ENCODE data around the gene GABBR2.
A peak's percentile ranks its signal among the peaks of the same experiment; 100 is the strongest.
"Not testable (repeated sequence)": the region's sequence is repeated elsewhere in the genome, so short reads cannot be mapped to it uniquely, and the experiment has no call there.

Gene GABBR2

DNA sequence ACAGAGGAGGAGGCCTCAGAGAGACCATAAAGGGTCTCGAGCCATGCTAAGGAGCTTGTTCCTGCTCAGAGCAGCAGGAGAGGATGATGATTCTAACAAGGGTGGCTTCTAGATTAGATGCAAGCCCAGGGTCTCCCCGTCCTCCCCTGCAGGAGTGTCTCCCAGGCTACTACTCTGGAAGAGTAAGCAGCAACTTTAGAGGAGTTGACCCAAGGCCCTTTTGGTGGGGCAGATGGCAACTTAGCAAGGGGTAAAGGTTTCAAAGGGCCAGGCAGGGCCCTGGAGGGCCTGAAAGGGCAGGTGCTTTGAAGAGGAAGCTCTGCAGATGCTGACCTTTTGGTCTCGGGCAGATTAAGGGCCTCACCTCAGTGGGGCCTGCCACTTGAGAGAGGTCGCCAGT is 174.9 kb downstream of the GABBR2 start:
- DNase-seq = no peak

DNA sequence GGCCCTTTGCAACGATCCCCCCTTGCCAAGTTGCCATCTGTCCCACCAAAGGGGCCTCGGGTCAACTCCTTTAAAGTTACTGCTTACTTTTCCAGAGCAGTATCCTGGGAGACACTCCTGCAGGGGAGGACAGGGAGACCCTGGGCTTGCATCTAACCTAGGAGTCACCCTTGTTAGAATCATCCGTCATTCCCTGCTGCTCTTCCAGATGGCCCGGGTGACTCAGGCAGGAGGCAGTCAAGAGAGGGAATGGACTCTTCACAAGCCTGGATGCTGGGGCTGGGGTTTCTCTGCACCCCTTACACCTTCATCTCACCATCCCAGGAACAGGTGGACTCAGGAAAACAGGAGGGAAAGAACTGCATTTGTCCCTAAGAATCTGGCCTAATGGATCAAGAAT is 175.6 kb downstream of the GABBR2 start:
- peak in 1 of 2 experiments; percentile 63 for DNase-seq

DNA sequence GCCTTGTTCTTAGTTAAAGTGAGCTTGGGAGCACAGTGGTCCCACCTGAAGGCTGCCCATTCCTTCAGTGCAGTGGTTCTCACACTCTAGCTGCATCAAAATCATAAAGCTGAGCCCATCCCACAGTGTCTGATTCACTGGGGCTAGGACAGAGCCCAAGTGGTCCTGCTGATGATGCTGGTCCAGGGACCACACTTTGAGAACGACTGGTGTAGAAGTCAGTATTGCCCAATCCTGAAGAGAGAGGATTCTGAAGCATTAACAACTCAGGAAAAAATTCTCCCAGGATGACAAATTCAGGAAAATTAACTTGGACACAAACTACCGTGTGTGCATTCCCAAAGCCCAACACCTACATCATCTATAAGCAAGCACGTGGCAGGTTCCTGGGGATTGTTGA is 176.2 kb downstream of the GABBR2 start:
- DNase-seq = no peak

DNA sequence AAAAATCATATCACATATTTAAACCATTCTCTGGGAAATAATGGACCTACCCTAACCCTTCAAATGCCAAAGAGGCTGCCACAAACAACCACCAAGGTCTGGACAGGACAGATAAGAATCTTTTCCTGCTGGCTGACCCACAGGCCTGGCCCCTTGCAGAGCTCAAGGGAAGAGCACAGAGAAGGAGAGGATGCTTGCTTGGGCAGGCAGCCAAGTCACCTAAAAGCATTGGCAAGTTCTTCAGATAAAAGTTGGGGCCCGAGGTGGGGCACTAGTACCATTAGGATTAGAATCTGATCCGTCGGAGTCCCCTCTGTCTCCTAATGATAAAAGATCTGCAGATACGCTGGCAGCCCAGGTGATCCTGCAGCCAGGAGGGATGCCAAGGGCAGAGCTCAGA is 176.6 kb downstream of the GABBR2 start:
- no peak for DNase-seq

DNA sequence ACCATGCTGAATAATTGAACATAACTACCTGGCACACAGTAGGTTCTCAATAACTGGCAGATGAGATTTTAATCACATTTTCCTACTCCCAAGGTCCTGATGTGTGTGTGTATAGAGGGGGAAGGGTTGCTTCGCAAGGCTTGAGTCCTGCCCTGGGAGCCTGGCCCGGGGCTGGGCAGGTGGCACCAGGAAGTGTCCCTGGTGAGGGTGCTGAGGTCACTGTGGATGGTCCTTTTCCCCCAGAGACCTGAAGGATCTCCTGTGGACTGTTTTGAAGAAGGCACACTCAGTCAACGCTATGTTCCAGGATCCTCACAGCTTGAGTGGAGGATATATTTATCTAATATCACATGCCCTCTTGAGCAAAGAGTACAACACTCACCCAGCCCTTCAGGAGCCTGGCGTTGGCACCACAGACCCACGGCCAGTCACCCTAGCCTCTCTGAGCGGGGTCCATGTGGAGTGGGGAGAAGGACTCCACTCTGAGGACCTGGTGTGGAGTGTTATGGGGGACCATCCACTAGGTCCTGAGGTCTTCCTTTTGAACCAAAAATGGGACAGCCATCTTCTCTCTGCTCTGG is 177.8 kb downstream of the GABBR2 start:
- no peak for DNase-seq

DNA sequence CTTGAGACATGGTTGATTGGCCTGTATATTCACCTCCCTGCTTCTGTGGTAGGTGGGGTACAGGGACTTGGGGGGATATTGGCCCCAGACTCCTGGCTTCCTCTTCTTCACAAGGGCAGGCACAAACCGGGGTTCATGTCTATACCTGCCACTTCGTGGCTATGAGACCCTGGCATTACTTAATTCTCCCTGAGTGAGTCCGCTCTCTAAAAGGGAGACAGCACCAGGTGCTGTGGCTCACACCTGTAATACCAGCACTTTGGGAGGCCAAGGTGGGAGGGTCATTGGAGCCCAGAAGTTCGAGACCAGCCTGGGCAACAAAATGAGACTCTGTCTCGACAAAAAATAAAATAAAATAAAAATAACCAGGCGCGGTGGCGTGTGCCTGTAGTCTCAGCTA is 178.5 kb downstream of the GABBR2 start:
- no peak for DNase-seq

DNA sequence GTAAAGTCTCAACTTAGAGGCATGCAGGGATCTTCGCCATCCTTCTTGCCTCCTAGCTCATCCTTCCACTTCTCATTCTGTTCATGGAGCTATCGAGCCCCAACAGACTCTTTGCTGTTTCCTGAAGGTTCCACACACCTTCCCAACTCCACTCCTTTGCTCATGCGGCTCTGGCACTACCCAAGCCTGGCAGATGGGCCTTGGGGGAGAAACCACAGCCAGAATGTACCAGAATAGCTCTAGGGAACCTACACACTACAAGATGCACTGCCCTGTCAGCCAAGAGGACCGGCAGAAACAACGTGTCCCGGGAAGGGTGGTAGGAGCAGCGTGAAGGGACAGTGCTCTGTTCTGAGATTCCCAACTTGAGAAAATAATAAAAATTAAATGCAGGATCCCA is 178.9 kb downstream of the GABBR2 start:
- no peak for DNase-seq

DNA sequence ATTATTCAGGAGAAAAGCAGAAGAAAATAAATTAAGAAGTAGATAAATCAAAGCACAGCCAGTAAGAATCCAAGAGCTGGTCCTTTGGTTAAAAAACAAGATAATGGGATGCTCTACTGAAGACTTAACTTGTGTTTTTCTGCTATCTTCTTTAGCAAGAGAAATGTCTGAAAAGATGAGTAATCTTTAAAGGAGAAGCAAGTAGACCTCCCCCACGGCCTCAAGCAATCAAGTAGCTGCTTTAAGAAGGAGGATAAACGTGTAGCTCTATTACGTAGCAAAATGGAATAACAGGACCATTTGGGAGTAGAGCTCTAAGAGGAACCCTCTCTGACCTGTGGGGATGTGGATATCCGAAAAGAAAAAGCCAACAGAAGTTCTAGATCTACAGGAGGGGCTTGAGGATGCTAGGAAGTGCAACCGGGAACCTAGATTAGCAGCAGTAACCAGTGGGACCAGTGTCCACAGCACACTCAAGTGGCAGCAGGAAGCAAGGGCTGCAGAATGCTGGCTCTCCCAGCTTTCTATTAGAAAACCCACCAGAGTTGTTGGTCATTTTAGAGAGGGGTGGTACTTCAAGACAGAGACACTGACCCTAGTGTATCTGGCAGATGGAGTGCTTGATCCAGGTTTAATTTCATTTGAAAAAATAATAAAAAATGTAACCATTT is 185.4 kb downstream of the GABBR2 start:
- DNase-seq = no peak

DNA sequence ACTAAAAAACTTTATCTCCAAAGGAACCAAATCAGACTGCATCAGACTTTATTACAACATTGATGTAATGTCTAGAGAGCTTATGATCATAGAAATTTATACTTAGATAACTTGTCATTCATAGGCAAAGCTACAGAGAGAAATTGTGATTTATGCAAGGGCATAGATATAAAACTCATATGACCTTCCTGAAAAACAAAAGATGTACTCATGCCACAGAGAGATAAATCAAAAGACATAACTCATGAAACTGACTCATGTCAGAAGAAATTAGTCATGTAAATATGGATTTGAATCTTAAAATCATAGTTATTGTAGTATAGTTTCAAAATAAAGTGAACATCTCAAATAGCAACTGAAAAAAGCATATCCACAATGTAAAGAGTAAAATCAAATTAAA is 186.2 kb downstream of the GABBR2 start:
- no peak for DNase-seq

DNA sequence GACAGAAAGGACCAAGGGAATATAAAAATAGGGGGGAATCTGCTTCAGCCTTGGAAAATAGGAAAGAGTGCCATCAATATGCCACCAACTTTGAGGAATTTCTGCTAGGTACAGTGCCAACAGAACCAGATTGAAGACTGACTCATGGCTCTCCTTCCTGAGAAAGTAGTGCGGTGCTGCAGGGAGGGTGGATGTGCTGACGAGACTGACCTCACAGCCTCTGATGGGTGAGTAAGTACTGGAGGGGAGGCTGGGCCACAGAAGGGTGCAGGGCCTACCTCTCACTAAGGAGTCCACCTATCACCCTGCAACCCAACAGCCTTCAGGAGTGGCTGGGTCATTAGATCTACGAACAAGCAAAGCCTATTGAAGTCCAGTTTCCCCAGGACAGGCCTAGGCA is 187.6 kb downstream of the GABBR2 start:
- peak; percentile 19 to 59 for DNase-seq

DNA sequence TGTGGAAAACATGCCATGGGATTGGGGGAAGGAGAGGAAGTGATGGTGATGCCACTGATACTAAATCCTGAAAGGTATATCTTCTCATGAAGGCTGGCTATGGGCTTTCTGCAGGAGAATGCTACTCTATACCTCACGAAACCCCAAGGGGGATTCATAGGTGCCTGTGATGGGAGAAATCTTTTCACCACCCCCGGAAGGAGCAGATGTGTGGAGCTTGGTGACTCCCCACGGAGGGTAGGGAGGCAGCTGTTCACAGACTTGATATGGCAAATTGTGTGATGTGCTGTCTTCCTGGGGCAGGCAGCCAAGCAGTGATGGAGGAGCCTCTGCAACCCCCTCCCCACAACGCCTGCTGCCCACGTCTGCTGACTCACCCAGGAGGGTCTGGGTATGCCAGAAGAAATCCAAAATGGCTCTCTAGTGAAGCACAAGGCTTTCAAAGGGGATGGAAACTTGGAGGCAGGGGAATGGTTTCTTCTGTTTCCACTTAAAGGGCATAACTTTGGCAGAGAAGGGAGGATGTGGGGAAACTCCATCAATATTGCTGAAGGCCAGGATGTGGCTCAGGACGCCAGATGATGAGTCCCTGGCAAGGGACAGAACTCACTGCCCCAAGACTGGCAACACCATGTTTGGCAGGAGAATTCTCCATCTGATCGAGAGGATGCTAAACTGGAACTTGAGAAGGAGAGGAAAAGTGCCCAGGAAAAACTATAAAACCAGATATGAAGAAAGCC is 188.3 kb downstream of the GABBR2 start:
- peak; percentile 26 to 77 for DNase-seq

DNA sequence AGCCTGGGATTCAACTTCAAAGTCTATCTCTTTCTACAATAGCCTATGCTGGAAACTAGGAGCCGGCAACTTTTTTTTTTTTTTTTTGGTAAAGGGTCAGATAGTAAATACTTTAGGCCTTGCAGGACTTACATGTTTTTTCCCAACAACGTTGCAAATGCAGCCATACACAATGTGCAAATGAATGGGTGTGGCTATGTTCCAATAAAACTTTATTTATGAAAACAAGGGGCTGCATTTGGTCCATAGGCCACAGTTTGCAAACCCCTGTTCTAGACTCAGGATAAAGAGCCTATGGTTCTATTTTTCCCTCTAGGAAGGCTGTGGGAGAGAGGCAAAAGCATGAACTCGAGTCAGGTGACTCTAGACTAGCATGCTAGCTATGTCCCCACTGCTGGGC is 189.1 kb downstream of the GABBR2 start:
- no peak for DNase-seq

DNA sequence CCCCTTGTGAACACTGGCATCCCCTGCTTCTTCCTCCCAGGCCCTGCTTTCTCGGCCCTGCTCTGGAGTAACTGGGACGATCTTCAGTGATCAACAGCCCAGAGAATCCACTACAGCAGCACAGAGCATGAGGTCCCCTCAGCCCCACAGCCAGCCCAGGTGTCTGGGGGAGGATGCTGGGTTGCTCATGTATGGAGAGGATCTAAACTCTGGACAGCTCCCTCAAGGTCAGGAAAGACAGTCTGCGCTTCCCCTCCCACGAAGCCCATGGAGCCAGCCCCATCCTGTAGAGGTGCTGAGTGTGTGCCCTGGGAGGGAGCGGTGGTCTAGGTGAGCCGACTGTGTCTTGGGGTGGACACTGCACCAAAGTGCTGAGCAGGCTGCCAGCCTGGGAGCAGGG is 190.2 kb downstream of the GABBR2 start:
- no peak for DNase-seq

DNA sequence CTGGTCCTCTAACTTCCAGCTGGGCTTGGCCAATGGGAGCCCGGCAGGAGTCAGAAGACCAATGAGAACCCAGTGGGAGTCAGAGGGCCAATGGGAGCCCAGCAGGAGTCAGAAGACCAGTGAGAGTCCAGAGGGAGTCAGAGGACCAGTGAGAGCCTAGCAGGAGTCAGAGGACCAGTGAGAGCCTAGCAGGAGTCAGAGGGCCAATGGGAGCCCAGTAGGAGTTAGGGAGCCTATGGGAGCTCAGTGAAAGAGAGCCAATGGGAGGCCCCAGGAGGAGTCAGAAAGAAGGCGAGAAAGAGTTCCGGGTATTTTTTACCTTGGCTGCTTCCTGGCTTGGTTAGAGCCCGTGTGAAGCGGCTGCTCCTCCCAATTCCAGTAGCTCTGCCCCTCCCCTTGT is 191.0 kb downstream of the GABBR2 start:
- no peak for DNase-seq

DNA sequence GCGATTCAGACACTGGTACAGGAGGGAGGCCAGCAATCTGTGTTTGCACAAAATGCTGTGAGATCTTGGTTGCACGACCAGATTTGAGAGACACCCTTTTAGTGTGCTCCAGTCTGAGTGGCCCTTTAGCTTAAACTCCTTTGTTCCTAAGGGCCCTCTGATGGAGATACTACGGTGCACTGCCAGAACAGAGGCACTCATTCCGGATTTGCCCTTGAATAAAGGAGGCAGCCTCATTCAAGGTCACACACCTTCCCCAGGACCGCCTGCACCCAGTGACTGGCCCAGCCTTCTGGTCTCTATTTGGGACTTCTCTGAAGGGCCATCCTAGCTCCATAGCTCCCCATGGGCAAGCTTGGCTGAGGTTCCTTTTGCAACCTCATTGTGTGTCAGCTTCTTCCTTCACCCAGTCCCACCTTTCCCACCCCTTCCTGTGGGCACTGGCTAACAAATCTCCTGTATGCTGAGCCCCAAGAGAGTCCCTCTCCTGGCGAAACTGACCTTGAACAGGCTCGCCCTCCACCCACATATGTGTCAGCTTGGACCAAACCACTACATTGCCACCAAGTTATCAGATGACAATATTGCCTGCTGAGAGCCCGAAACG is 191.7 kb downstream of the GABBR2 start:
- DNase-seq = no peak

DNA sequence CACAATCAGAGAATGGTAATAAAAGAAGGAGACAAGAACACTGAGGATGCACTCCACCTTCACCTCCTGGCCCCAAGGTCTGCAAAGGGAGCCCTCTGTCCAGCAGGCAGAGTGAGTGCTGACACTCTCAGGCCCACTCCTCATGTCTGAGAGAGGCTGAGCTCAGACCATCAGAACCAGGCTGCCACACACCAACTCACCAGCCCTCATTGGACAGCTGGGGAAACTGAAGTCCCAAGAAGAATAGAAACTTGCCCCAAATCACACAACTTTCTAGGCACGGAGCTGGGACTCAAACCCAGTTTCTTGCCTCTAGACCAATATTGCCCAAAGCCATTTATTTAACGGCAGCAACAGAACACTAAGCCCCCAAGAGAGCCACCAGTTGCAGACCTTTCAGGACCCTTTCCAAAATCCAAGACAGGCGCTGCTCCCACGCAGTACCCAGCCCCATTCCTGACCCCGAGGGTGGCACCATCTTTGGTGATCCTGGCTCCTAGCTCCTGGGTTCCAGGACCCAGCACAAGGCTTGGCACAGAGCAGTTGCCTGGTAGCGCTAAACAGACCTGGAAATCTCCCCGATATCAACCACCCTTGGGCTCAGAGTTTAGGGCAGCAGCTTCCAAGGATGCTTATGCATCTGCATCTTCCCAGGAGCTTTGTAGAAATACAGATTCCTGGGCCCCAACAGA is 192.4 kb downstream of the GABBR2 start:
- DNase-seq = no peak

DNA sequence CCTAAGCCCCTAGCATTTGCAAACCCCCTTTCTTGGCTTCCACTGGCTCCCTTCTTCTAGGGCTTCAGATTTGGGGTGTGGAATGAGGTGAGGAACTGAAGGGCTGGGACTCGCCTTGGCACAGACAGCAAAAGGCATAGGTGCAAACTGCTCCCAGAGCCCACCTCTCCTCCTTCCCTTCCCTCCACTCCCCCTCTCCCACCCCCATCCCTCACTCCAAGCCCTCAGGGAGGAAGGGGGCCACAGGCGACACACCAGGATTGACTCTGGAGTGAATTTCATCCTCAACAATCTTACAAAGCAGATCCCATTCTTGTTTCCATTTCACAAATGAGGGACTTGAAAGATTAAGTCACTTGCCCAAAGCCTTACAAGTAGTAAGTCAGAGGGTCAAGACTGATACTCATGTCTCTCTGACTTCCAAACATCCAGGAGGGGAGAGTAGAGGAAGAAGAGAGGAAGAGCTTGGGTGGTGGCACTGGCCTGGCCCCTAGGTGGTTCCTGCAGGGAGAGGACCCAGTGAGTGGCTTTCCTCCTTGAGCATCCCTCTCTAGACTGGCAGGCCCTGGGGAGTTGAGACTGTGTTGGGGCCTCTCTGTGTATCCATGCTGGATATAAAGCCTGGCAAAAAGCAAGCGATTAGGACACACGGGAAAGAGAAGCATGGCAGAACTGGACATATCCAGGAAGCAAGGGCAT is 193.1 kb downstream of the GABBR2 start:
- no peak for DNase-seq

DNA sequence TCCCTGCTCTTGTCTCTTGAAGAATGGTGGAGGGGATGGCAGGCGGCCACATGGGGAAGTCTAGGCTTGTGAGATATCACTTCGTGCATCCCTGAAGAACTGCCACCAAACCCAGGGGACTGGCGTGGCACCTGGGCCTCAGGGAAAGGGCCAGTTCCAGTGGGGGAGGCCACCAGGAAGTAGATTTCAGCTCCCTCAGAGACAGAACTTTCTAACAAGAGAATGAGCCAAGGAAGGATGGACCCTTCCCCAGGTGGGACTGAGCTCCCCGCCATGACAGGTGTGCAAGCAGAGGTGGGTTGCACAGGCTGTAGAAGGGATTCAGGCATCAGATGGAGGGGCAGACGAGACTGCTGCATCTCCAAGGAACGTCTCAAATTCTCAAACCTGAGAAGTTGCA is 193.9 kb downstream of the GABBR2 start:
- DNase-seq = no peak

DNA sequence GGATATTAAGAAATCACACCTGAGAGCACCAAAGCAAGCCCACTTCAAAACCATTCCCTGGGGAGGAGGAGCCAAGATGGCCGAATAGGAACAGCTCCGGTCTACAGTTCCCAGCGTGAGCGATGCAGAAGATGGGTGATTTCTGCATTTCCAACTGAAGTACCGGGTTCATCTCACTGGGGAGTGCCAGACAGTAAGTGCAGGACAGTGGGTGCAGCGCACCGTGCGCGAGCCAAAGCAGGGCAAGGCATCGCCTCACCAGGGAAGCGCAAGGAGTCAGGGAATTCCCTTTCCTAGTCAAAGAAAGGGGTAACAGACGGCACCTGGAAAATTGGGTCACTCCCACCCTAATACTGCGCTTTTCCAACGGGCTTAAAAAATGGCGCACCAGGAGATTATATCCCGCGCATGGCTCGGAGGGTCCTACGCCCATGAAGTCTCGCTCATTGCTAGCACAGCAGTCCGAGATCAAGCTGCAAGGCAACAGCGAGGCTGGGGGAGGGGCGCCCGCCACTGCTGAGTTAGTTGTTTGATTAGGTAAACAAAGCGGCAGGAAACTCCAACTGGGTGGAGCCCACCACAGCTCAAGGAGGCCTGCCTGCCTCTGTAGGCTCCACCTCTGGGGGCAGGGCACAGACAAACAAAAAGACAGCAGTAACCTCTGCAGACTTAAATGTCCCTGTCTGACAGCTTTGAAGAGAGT is 200.4 kb downstream of the GABBR2 start:
- not testable (repeated sequence) for DNase-seq

DNA sequence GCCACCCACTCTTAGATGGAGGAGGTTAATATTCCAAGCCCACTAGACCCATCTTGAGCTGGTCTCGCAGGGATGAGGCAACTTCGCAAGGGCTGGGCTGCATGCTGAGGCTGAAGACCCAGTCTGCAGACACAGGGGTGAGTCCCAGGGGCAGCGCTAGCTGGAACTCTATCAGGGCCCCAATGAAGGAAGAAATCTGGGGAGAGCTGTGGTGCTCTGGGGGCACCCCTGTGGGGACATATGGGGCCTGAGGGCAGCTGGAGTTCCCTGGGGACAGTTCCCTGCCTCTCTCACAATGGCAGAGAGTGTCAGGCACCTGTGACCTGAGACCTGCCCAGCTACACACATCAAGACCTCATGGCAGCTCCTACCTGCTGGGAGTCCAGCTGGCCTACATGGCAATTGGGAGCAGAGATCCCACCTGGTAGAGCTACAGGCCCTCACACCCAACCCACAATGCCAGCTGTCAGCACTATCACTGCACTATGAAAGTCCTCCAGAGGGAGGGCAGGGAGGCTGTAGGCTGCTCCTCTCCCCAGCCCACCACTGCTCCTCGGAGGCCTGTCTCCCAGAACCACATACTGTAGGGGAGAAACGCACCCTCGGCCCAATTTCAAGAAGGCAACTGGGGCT is 202.2 kb downstream of the GABBR2 start:
- no peak for DNase-seq

Measured in NCI-H446 (cell line).